ES-I3 (cell line): ENCODE data around the gene TMEM176B.

Source experiments
- H3K36me3 ChIP-seq: 2 replicates; pipeline ENCODE4 v1.6.1; 2013; ENCODE audit warnings: mild to moderate bottlenecking, low read length, control low read depth, moderate library complexity; ENCODE audit not compliant: insufficient read depth
- H3K4me1 ChIP-seq: 2 replicates; pipeline ENCODE4 v1.6.1; 2013; ENCODE audit warnings: mild to moderate bottlenecking, control low read depth, low read length; ENCODE audit not compliant: insufficient read depth
- H3K9ac ChIP-seq: 2 replicates; pipeline ENCODE4 v1.6.1; 2013; ENCODE audit warnings: low read depth, mild to moderate bottlenecking, low read length, moderate library complexity
- H3K9me3 ChIP-seq: 2 replicates; pipeline ENCODE4 v1.6.1; 2013; ENCODE audit warnings: mild to moderate bottlenecking, low read length, moderate library complexity; ENCODE audit not compliant: control insufficient read depth, insufficient read depth

TMEM176B gene

GRCh38 chr7:150799741-150800580 is at the start of gene TMEM176B:
TSS of gene TMEM176B (minus strand) at chr7:150800364. CDS start at chr7:150796569, 3,795 bp downstream.
- peak within 1 kb of the TSS; percentile 28; the same call in 1 of the 2 replicates for H3K9ac ChIP-seq
- no peaks in the 10 kb centered on the region for H3K9me3 ChIP-seq
- H3K36me3 ChIP-seq: no peaks in the 10 kb centered on the region
- no peaks in the 10 kb centered on the region for H3K4me1 ChIP-seq

GRCh38 chr7:150849204-150849775 is 49.1 kb upstream of the TMEM176B start:
- Histone ChIP-seq H3K9ac (no peak overlapping the region), H3K4me1 (no peaks in the 10 kb centered on the region), H3K36me3 (no peaks in the 10 kb centered on the region), H3K9me3 (no peaks in the 10 kb centered on the region)

- no peaks in the 10 kb centered on the region for H3K9me3 ChIP-seq
- H3K9ac ChIP-seq: no peak overlapping the region
- no peaks in the 10 kb centered on the region for H3K36me3 ChIP-seq
- H3K4me1 ChIP-seq: no peaks in the 10 kb centered on the region
Observed at GRCh38 chr7:150848561-150849115, 48.5 kb upstream of the TMEM176B start.

- Histone ChIP-seq H3K9ac (no peak overlapping the region), H3K9me3 (no peaks in the 10 kb centered on the region)
Observed at GRCh38 chr7:150848111-150848510, 47.9 kb upstream of the TMEM176B start.

GRCh38 chr7:150847536-150847935 is 47.4 kb upstream of the TMEM176B start:
- no peaks in the 10 kb centered on the region for H3K9me3 ChIP-seq
- no peaks in the 10 kb centered on the region for H3K4me1 ChIP-seq
- H3K36me3 ChIP-seq: no peaks in the 10 kb centered on the region
- no peak overlapping the region for H3K9ac ChIP-seq

More at GRCh38 chr7:150848111-150848510, 47.9 kb upstream of the TMEM176B start:
- Histone ChIP-seq H3K4me1 (no peaks in the 10 kb centered on the region), H3K36me3 (no peaks in the 10 kb centered on the region)

GRCh38 chr7:150846291-150847115 is 46.3 kb upstream of the TMEM176B start:
- Histone ChIP-seq H3K9ac (no peak overlapping the region), H3K36me3 (no peaks in the 10 kb centered on the region), H3K9me3 (no peaks in the 10 kb centered on the region), H3K4me1 (no peaks in the 10 kb centered on the region)

- no peaks in the 10 kb centered on the region for H3K4me1 ChIP-seq
- H3K9me3 ChIP-seq: no peaks in the 10 kb centered on the region
- H3K36me3 ChIP-seq: no peaks in the 10 kb centered on the region
- H3K9ac ChIP-seq: no peak overlapping the region
Observed at GRCh38 chr7:150845421-150845861, 45.3 kb upstream of the TMEM176B start.

GRCh38 chr7:150842716-150843115 is 42.6 kb upstream of the TMEM176B start:
- Histone ChIP-seq H3K9ac (no peak overlapping the region), H3K4me1 (no peaks in the 10 kb centered on the region), H3K9me3 (no peaks in the 10 kb centered on the region), H3K36me3 (no peaks in the 10 kb centered on the region)

GRCh38 chr7:150842018-150842417 is 41.9 kb upstream of the TMEM176B start:
- Histone ChIP-seq H3K36me3 (no peaks in the 10 kb centered on the region), H3K9me3 (no peaks in the 10 kb centered on the region), H3K4me1 (no peaks in the 10 kb centered on the region), H3K9ac (no peak overlapping the region)

GRCh38 chr7:150838965-150839650 is 38.9 kb upstream of the TMEM176B start:
- Histone ChIP-seq H3K9me3 (no peaks in the 10 kb centered on the region), H3K9ac (no peak overlapping the region), H3K36me3 (no peaks in the 10 kb centered on the region), H3K4me1 (no peaks in the 10 kb centered on the region)

- Histone ChIP-seq H3K9ac (no peak overlapping the region), H3K9me3 (no peaks in the 10 kb centered on the region), H3K36me3 (no peaks in the 10 kb centered on the region), H3K4me1 (no peaks in the 10 kb centered on the region)
Observed at GRCh38 chr7:150835702-150836280, 35.6 kb upstream of the TMEM176B start.

GRCh38 chr7:150835019-150835418 is 34.9 kb upstream of the TMEM176B start:
- H3K4me1 ChIP-seq: no peaks in the 10 kb centered on the region
- H3K36me3 ChIP-seq: no peaks in the 10 kb centered on the region
- H3K9ac ChIP-seq: no peak overlapping the region
- no peaks in the 10 kb centered on the region for H3K9me3 ChIP-seq

- Histone ChIP-seq H3K9ac (no peak overlapping the region), H3K4me1 (no peaks in the 10 kb centered on the region), H3K9me3 (no peaks in the 10 kb centered on the region), H3K36me3 (no peaks in the 10 kb centered on the region)
Observed at GRCh38 chr7:150831851-150832250, 31.7 kb upstream of the TMEM176B start.
